Measurements from ENCODE around the gene SLC4A9.

GRCh38 chr5:140324617-140325241, 35.3 kb upstream of the SLC4A9 start:
- TF ChIP-seq CTCF (IDR thresholded peaks at IDR 0.05) = no peak
- TF ChIP-seq POLR2A (IDR thresholded peaks at IDR 0.05) = no peak
